Mesodermal cell (in vitro differentiated cells): Measurements from ENCODE around the gene CPNE2.
"Not testable (repeated sequence)": the region's sequence is repeated elsewhere in the genome, so short reads cannot be mapped to it uniquely, and the experiment has no call there.

ENCODE experiments used
- H3K27ac ChIP-seq: 2 replicates; pipeline ENCODE4 v1.7.0; 2013; ENCODE audit warnings: mild to moderate bottlenecking, low read depth, low read length, moderate library complexity; ENCODE audit not compliant: severe bottlenecking
- H3K36me3 ChIP-seq: 2 replicates; pipeline ENCODE4 v1.7.1; 2013; ENCODE audit warnings: mild to moderate bottlenecking, low read length, moderate library complexity; ENCODE audit not compliant: control insufficient read depth, insufficient read depth
- H3K4me1 ChIP-seq: one replicate; pipeline ENCODE4 v1.7.1; 2013; ENCODE audit warnings: mild to moderate bottlenecking, low read length; ENCODE audit not compliant: insufficient read depth, control insufficient read depth, poor library complexity, severe bottlenecking
- H3K4me3 ChIP-seq: 2 replicates; pipeline ENCODE4 v1.7.0; 2013; ENCODE audit warnings: low read length, control low read depth, mild to moderate bottlenecking; ENCODE audit not compliant: insufficient read depth, poor library complexity, severe bottlenecking; ENCODE audit errors: extremely low read depth
- H3K9me3 ChIP-seq: 2 replicates; pipeline ENCODE4 v1.7.1; 2013; ENCODE audit warnings: mild to moderate bottlenecking, low read length, moderate library complexity; ENCODE audit not compliant: control insufficient read depth
- WGBS, 2 experiments: methylation state at CpG; one replicate each; pipeline ENCODE4 v1.1.5; 2013; ENCODE audit warnings: missing lambda C conversion rate in 2 of 2; ENCODE audit not compliant: insufficient coverage in 2 of 2; 5-methylcytosine and 5-hydroxymethylcytosine counted together

Gene CPNE2

DNA sequence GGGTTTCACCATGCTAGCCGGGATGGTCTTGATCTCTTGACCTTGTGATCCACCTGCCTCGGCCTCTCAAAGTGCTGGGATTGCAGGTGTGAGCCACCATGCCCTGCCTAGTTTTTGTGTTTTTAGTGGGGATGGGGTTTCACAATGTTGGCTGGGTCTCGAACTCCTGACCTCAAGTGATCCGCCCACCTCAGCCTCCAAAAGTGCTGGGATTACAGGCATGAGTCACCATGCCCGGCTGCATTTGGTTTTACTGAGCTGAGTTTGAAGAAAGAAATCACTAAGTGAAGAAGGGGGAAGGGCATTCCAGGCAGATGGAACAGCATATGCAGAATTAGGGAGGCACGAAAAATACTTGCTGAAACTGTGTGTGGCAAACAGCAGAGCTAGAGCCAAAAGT is 7.6 kb downstream of the CPNE2 start:
- peaks cover 17% of the 10 kb centered on the region for H3K36me3 ChIP-seq
- H3K4me3 ChIP-seq, H3K27ac ChIP-seq, H3K9me3 ChIP-seq, H3K4me1 ChIP-seq: not testable (repeated sequence)
- 73 to 77% methylated on average over 6 of the region's 6 CpGs for WGBS, 2 experiments

DNA sequence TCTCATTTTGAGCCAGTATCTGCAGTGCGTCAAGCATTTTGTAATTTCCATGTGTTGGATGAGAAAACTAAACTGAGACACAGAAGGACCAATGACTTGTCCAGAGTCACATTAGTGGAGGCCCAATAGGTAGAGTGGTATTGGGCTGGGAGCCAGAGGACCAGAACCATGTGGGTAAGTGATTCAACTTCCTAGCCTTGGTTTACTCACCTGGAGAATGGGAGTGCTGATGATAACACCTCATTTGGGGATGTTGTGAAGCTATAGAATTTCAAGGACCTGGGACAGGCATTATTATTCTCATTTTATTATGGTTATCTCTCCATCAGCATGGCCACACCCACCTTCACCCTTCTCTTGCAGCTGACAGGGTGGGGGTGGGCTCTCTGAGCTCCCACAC is 8.1 kb downstream of the CPNE2 start:
- Histone ChIP-seq H3K27ac (no peak overlapping the region), H3K4me3 (no peak overlapping the region), H3K9me3 (no peaks in the 10 kb centered on the region), H3K36me3 (peaks cover 14% of the 10 kb centered on the region), H3K4me1 (peaks cover 4% of the 10 kb centered on the region)
- WGBS, 2 experiments: 91 to 100% methylated on average over 1 of the region's 1 CpG

DNA sequence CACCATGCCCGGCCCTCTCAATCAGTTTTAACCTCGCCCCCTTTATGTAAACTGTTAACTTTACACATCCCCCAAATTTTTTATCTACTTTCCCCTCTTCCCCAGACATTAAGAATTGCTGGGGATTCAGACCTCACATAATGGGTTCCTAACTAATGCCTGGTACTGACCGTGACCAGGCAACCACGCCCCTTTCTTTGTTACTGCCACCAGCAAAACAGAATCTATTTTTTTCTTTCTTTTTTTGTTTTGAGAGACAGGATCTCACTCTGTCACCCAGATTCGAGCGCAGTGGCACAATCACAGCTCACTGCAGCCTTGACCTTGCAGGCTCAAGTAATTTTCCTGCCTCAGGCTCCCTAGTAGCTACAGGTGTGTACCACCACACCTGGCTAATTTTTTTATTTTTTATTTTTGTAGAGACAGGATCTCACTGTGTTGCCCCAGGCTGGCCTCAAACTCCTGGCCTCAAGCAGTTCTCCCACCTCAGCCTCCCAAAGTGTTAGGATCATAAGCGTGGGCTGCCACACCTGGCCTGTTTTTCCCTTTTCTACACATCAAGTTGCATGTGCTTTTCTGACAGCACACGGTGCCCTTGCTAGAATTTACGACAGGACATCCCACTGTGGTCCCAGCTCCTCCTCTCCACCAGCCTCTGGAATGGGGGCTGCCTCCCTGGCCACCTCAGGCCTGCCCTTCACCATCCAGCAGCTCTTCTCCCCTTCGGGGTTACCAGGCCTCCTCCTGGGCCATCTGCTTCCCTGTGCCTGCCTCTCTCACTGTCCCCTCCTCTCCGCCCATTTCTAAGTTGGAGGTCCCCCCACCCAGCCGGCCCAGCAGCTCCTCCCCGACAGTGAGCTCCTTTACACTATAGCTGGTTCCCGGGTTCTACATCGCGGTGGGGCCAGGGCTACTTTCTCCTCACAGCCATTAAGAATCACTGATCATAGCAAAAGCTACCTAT is 10.8 kb downstream of the CPNE2 start:
- H3K27ac ChIP-seq: no peak overlapping the region
- peaks cover 6% of the 10 kb centered on the region for H3K36me3 ChIP-seq
- no peak overlapping the region for H3K4me3 ChIP-seq
- H3K4me1 ChIP-seq: peaks cover 4% of the 10 kb centered on the region
- no peaks in the 10 kb centered on the region for H3K9me3 ChIP-seq
- 74 to 76% methylated on average over 12 to 14 of the region's 16 CpGs for WGBS, 2 experiments

DNA sequence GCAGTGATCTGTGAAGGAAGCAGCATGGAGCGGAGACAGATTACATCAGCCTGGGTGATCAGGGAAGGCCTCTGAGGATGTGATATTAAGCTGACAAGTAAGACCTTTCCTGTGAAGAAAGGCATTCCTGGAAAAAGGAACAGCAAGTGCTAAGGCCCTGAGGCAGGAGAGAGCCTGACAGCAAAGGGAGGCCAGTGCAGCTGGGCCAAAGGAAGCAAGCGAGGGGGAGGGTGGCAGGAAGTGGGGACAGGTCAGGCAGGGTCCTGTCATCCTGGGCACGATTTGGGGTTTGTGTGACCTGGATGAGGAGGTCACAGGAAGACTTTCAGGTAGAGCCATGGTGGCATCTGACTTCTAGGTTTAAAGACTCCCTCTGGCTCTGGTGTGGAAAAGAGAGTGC is 12.3 kb downstream of the CPNE2 start:
- WGBS, 2 experiments: 91 to 100% methylated on average over 1 to 3 of the region's 3 CpGs
- no peak overlapping the region for H3K4me3 ChIP-seq
- H3K27ac ChIP-seq: peak overlapping the region; percentile 5
- H3K9me3 ChIP-seq: no peaks in the 10 kb centered on the region
- peaks cover 6% of the 10 kb centered on the region for H3K36me3 ChIP-seq
- peaks cover 12% of the 10 kb centered on the region for H3K4me1 ChIP-seq

DNA sequence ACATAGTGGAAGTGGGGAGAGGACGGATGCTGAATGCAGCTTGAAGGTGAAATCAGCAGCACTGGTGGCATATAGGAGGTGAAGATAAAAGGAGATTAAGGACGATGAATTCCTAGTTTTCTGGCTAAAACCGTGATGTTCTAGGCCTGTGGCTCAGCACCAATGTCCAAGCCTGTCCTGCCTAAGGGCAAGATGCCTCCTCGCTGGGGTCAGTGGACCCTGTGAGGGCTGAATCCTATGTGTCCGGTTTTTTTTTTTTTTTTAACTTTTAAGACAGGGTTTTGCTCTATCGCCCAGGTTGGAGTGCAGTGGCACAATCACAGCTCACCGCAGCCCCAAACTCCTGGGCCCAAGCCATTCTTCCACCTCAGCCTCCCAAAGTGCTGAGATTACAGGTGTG is 12.8 kb downstream of the CPNE2 start:
- Histone ChIP-seq H3K4me3 (no peak overlapping the region), H3K36me3 (peaks cover 6% of the 10 kb centered on the region), H3K9me3 (no peaks in the 10 kb centered on the region), H3K4me1 (peaks cover 12% of the 10 kb centered on the region), H3K27ac (peak overlapping the region; percentile 5)
- 93 to 98% methylated on average over 4 to 7 of the region's 7 CpGs for WGBS, 2 experiments

DNA sequence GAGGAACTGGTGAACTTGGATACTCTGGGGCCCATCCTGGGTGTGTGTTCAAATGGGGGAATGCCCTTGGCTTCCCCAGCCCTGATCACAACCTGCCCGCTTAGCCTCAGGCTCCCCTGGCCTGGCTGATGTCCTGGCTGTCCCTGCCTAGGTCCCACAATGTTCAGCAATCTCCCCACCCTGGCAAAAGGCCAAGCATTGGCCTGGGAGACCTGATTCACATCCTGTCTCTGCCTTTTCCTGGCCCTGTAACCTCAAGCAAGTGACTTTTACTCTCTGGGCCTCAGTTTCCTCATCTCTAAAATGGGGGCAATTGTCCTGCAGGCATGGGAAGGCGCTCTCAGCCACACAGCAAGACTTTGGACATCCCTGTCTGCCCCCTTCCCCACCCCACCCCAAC is 14.4 kb downstream of the CPNE2 start:
- Histone ChIP-seq H3K27ac (no peak overlapping the region), H3K4me3 (no peak overlapping the region), H3K36me3 (no peaks in the 10 kb centered on the region), H3K9me3 (no peaks in the 10 kb centered on the region), H3K4me1 (peaks cover 12% of the 10 kb centered on the region)
- 100% methylated on average over 1 to 2 of the region's 2 CpGs for WGBS, 2 experiments

DNA sequence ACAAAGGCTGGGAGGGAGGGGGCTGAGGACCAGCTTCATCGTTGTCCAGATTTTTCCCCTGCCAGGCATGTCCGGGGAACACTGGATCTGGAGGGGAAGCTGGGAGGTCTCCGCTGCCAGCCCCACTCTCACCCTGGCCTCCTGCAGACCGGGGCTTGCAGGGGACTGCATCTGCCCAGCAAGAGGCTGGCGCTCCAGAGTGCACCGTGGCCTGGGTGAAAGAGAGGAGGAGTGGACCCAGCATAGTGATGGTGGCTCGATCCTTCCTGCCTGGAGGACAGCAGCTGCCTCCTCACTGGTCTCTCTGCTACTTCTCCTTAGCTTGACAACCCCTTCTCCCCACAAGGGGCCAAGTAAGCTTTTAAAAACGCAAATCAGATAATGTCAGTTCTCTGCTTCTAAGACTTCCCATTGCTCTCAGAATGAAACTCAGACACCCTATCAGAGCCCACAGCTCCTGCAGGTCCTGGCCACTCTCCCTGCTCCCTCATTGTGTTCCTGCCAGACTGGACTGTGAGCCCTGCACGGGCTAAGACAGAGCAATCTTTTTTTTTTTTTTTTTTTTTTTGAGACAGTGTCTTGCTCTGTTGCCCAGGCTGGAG is 15.0 kb downstream of the CPNE2 start:
- peaks cover 19% of the 10 kb centered on the region for H3K4me1 ChIP-seq
- no peaks in the 10 kb centered on the region for H3K9me3 ChIP-seq
- H3K4me3 ChIP-seq: no peak overlapping the region
- no peaks in the 10 kb centered on the region for H3K36me3 ChIP-seq
- no peak overlapping the region for H3K27ac ChIP-seq
- WGBS, 2 experiments: 77 to 87% methylated on average over 2 to 6 of the region's 9 CpGs

DNA sequence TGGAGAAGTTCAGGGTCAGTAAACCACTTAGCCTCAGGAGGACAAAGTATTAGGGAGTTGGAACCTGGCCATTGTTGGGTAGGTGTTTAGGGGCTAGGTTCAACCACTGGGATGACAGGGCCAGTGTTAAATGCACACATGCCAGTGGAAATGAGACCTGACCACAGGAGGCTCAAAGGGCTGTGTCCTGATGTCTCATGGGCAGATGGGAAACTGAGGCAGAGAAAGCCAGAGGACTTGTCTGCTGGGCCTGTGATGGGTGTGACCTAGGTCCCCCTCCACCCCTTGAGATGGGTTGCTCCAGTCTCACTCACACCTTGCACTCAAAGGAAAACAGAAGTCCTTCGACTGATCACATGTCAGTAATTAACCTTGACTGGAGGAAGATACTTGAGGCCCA is 16.0 kb downstream of the CPNE2 start:
- peaks cover 24% of the 10 kb centered on the region for H3K4me1 ChIP-seq
- H3K36me3 ChIP-seq: peaks cover 4% of the 10 kb centered on the region
- H3K27ac ChIP-seq: no peak overlapping the region
- H3K9me3 ChIP-seq: no peaks in the 10 kb centered on the region
- WGBS, 2 experiments: no CpG with 5 or more reads among the region's 1 CpG
- no peak overlapping the region for H3K4me3 ChIP-seq

DNA sequence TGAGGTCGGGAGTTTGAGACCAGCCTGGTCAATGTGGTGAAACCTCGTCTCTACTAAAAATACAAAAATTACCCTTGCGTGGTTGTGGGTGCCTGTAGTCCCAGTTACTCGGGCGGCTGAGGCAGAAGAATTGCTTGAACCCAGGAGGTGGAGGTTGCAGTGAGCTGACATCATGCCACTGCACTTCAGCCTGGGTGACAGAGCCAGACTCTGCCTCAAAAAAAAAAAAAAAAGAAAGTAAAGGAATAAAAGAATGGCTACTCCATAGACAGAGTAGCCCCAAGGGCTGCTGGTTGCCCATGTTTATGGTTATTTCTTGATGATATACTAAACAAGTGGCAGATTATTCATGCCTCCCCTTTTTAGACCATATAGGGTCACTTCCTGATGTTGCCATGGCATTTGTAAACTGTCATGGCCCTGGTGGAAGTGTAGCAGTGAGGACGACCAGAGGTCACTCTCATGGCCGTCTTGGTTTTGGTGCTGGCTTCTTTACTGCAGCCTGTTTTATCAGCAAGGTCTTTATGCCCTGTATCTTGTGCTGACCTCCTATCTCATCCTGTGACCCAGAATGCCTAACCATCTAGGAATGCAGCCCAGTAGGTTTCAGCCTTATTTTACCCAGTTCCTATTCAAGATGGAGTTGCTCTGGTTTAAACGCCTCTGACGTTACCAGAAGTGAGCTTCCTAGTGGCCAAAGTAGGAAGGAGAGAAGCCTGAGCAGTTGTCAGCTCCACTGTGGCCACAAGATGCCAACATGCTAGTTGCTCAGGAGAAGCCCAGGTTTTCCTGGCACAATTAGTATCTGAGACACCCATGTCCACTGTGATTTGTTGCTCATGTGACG is 17.1 kb downstream of the CPNE2 start:
- H3K9me3 ChIP-seq, H3K27ac ChIP-seq, H3K4me3 ChIP-seq: not testable (repeated sequence)
- H3K4me1 ChIP-seq: peaks cover 24% of the 10 kb centered on the region
- WGBS, 2 experiments: 88 to 94% methylated on average over 8 to 10 of the region's 10 CpGs
- peaks cover 14% of the 10 kb centered on the region for H3K36me3 ChIP-seq

DNA sequence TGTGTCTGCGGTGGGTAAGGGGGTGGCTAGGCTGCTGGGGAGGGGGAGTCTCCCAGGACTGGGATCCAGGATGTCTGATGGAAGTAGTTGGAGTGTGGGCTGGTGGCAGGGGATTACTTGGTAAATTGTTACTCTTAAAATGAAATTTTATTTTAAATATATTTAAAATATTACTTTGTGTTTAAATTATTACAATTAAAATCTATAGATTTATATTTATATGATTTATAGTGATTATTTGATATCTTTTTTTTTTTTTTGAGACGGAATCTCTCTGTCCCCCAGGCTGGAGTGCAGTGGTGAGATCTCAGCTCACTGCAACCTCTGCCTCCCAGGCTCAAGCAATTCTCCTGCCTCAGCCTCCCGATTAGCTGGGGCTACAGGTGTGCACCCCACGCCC is 18.6 kb downstream of the CPNE2 start:
- H3K27ac ChIP-seq: no peak overlapping the region
- H3K36me3 ChIP-seq: peaks cover 20% of the 10 kb centered on the region
- 75 to 100% methylated on average over 2 of the region's 4 CpGs for WGBS, 2 experiments
- no peak overlapping the region for H3K4me3 ChIP-seq
- no peaks in the 10 kb centered on the region for H3K9me3 ChIP-seq
- H3K4me1 ChIP-seq: peaks cover 31% of the 10 kb centered on the region
